Activated CD8-positive, alpha-beta memory T cell treated with anti-CD3 and anti-CD28 coated beads, Interleukin-2, amount 50 U/mL, for 1 hour (primary cell): ENCODE measurements around the gene PRKCE.

ENCODE experiments used
- DNase-seq: peaks from one replicate; pipeline ENCODE4 v3.0.0-alpha.2; 2020; ENCODE audit errors: extremely low read depth

Gene PRKCE

GRCh38 chr2:45809205-45809604, 157.7 kb downstream of the PRKCE start:
- DNase-seq: no peak

DNA sequence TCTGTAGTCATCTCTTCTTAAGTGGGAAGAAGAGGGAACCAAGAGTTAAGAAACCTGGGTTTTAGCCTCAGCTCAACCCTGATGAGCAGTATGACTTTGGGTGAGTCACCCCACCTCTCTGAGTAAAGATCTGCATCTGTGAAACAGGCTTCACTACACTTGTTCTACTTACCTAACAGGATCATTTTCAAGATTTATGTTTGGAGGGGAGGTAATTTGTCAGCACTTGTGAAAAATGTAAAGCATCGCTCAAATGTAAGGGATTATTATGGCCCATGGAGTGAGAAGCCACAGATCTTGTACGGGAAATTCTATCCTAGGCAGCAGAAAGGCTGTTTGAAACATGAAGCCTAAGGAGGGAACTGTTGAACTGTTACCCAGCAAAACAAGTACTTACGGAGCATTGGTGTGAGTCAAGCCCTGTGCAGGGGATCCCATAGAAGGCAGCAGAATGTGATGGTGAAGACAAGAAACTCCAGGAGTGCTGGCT, 160.6 kb downstream of the PRKCE start:
- no peak for DNase-seq

DNA sequence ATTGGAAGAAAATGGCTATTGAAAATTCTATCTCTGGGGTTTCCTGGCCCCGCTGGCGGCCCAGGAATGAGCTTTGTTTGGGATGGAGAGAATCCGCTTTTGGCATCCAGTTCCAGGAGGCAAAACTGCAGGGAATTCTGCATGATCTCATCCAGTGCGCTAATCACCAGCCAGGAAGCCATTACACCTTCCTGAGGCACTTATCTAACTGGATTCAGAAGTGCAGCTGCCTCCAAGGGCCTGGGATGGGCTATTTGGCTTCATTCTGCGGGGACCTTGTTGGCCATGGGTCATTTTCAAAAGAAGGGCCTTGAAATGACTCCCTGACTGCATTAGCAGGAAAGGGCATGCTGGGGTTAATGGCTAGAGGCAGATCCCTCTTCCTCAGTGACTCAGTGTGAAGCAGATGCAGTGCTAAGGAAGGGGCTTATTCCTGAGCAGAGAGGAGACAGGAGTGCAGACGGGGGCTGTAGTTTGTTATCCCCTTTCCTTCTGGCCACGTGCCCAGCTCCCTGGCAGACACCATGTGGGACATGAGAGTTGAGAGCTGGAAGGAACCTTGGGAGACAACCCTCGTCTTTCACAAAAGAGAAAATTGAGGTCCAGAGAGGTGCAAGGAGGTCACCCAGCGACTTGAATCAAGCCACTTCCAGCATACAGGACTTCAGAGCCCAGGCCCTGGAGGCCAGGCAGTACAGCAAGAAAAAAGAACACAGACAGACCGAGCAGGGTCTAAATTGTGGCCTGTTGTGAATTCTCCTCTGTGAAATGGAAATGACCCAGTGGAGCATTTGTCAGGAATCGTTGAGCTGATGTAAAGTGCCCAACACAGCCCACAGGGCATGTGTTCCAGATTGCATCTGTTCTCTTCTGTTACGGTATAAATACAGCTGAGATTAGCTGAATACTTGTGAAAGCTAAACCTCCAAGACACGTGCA, 161.8 kb downstream of the PRKCE start:
- DNase-seq: no peak

GRCh38 chr2:45814488-45814887, 163.0 kb downstream of the PRKCE start:
- DNase-seq: no peak

- no peak for DNase-seq
These were observed 163.6 kb downstream of the PRKCE start for GRCh38 chr2:45814951-45815621.

GRCh38 chr2:45816272-45816671, 164.8 kb downstream of the PRKCE start:
- DNase-seq: no peak

DNA sequence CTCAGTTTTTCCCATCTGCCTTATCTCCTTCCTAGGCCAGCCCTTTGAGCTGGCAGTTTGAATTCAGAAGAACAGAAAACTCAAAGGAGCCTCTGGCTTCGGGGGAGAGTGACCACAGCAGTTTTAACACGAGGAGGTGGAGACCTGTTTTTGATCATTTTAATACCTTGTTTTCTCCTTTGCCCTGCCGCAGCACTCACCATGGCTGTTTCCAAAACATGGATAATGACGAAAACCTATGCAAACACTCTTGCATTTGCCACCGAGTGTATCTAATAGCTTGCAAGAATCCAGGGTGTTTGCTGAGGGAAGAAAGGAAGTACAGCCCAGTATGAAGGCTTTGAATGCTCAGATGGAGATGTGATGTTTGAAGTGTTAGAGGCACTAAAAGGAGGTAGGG, 167.1 kb downstream of the PRKCE start:
- no peak for DNase-seq

- DNase-seq: no peak
These were observed 168.6 kb downstream of the PRKCE start for GRCh38 chr2:45820048-45820447.

- no peak for DNase-seq
These were observed 170.2 kb downstream of the PRKCE start for GRCh38 chr2:45821558-45822271.

- no peak for DNase-seq
These were observed 170.8 kb downstream of the PRKCE start for GRCh38 chr2:45822272-45822630.

- no peak for DNase-seq
These were observed 172.3 kb downstream of the PRKCE start for GRCh38 chr2:45823723-45824206.

GRCh38 chr2:45825001-45825651, 173.7 kb downstream of the PRKCE start:
- DNase-seq: no peak

- no peak for DNase-seq
These were observed 175.0 kb downstream of the PRKCE start for GRCh38 chr2:45826460-45826859.

DNA sequence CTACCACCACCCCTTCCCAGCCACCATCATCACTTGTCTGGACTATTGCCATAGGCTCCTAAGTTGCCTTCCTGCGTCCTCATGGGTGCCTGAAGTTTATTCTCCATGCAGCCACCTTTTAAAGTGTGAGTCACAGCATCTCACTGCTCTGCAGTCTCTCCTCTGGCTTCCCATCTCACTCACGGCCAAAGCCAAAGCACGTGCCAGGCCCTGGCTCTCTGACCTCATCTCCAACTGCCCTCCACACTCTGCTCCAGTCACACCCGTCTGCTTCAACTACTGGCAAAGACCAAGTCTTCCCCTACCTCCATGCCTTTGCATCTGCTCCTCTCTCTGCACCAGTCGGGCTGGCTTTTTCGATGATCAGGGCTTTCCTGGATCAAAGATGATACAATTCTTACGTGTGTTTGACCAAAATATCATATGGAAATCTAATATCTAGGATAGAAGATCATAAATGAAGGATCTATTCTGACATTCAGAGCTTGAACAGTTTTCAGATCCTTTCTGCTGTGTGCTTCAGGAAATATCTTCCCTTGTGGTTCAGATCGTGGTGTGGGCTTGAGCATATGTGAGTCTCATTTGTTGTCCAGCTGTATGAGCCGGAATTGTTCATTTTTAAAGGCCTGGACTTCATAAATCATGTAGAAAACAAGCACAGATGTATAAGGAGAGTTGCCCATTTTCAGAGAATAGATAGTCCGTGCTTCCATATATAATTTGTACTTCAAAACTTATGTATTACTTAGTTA, 175.6 kb downstream of the PRKCE start:
- DNase-seq: no peak

- no peak for DNase-seq
These were observed 178.8 kb downstream of the PRKCE start for GRCh38 chr2:45830322-45830721.

GRCh38 chr2:45833301-45833967, 182.0 kb downstream of the PRKCE start:
- DNase-seq: no peak

DNA sequence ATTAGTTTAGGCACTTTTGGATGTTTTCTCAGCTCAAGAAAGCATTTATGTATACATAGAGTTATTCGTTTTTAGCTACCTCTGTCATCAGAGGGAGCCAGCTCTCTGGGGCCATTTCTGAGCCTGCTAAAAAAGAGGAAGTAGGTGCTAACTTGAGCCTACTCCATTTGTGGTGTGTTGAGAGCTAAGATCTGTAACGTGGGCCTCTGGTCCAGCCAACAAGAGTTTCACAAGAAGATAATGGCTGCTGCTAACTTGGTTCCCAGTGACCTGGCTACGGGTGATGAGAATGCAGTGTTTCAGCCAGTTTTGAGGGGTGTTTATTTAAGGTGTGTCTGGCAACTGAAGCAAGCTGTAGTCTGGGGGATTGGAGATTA, 182.5 kb downstream of the PRKCE start:
- DNase-seq: no peak

DNA sequence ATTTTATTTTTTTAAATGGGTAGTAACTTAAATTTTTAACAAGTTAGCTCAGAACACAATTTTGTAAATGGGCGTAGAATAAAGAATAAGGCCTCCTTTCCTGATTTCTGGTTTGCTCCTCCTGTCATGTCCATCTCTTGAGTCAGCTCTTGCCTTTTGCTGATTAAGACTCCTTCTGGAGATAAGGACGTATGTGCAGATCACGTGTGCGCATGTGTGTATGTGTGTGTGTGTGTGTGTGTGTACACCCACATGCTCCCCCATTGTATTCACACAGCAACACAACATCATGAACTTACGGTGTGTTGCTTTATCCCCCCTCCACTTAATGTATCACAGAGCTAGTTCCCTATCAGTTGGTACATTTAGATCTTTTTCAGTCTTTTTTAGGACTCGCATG, 182.9 kb downstream of the PRKCE start:
- no peak for DNase-seq

GRCh38 chr2:45834858-45835257, 183.4 kb downstream of the PRKCE start:
- DNase-seq: no peak

DNA sequence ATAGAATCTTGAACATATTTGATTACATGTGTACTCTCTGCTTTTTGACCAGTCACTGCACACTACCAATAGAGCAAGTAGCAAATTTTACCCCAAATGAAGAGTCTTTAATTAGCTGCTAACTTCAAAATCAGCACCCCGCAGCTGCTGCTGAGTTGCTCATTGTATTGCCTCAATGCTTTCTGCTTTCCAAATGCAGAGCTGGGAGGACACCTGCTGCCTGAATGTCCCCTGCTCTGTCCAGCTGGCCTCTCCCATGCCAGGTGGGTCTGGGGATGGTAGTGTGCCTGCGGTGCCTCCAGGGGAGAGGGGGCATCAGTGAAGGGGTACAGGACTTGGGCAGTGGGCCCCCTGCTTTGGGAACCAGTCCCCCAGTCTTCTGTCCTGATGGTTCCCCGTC, 184.8 kb downstream of the PRKCE start:
- no peak for DNase-seq
